ENCODE measurements around the gene PTBP1.
"Not testable (repeated sequence)": the region's sequence is repeated elsewhere in the genome, so short reads cannot be mapped to it uniquely, and the experiment has no call there.

The PTBP1 gene

DNA sequence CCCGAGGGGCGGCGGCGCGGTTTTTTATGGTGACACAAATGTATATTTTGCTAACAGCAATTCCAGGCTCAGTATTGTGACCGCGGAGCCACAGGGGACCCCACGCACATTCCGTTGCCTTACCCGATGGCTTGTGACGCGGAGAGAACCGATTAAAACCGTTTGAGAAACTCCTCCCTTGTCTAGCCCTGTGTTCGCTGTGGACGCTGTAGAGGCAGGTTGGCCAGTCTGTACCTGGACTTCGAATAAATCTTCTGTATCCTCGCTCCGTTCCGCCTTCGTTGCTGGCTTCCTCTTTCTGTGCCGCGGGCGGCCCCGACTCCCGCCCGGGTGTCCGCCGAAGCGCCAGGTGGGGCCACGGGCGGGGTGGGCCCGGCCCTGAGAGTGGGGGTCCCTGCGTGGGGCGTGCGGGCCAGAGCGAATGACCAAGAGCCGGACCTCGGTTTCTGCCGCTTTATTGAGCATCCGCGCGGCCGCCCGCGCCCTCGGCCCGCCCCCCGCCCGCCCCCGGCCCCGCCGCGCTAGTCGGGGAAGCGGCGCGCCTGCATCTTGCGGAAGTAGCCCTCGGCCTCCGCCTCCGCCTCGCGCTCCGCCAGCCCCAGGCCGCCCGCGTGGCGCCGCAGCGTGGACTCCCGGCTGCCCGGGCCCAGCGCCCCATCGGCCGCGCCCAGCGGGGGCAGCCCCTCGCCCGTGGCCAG is 14.9 kb downstream of the PTBP1 start:
- no peak for DNase-seq

DNA sequence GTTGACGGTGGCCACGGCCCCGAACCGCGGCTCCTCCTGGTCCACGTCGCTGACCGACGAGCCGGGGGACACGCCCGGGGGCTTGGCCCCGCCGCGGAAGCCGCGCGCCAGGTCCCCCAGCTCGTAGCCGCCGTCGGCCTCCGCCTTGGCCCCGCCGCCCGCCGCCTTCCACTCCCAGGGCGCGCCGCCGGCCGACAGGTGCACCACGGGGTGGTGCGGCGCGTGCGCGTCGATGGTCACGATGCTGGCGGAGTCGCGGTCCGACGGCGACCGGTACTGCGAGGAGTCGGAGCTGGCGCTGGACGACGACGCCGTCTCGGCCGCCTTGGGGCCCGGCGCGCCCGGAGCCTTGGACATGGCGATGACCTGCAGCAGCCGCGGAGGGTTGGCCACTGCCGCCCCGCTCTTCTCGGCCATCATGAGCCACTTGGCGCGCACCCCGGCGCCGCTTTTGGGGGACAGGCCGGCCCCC is 15.5 kb downstream of the PTBP1 start:
- no peak for DNase-seq

DNA sequence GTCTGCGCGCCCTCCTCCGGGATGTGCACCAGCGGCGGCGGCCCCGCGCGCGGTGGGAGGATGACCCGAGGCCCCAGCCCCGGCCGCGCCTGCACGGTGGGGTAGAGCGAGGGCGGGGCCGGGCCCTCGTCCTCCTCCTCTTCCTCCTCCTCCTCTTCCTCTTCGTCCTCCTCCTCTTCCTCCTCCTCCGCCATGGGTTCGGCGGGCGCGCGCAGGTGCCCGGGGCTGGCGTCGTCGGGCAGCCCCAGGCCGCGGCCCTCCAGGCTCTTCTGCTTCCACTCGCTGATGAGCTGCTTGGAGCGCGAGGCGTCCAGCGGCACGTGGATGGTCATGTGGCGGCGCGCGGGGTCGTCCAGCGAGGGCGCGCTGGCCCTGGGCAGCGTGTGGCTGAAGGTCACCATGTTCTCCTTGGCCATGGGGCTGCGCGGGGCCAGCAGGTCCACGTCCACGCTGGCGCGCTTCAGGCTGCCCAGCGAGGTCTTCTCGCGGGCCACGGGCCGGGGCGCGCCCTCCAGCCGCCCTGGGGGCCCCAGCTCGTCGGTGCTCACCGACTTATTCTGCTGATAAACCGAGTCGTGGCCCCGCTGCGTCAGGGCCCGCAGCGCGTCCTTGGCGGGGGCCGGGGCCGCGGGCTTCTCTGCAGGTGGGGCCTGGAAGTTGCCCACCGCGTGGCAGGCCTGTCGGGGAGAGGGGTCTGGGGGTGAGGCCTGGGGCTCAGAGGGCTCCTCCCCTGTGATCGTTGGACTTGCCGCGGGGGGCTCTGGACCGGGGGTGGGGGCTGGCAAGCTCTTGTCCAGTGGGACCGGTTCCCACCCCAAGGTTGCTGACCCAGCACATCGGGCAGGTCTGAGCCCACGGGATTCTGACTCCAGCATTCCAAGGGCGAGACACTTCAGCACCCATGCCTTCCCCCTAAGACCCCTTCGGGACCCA is 16.2 kb downstream of the PTBP1 start:
- DNase-seq, result no peak

DNA sequence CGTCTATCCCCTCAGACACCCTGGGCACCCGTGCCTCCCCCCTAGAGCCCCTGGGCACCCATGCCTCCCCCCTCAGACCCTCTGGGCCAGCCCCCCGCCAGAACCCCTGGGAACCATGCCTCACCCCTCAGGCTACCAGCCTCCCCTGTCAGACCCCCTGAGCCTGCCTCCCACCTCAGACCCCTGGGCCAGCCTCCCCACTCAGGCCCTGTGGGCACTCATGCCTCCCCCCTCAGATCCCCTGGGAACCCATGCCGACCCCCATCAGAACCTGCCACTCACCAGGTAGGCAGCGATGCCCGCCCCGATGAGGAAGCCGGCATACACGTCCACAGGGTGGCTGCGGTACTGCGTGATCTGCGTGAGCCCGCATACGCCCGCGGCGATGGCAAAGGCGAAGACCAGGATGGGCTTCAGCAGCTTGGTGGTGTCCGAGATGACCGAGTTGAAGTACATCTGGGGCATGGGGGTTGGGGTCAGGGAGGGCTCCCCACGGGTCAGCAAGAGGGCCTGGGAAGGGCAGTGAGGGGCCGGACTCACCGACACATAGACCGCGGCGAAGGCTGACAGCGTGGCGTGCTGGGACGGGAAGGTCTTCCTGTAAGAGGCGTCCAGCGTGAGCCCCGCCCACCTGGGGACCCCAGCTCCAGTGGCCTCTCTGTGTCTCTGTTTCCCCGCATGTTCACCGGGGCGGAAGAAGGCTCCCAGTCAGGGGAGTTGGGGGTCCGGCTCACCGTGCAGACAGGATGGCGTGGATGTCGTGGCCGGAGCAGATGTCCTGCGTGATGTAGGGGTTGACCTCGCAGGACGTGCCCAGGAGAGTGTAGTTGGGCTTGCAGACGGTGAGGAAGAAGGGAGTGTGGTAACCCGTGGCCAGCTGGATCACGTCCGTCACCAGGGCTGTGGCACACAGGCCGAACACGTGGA is 17.2 kb downstream of the PTBP1 start:
- no peak for DNase-seq

DNA sequence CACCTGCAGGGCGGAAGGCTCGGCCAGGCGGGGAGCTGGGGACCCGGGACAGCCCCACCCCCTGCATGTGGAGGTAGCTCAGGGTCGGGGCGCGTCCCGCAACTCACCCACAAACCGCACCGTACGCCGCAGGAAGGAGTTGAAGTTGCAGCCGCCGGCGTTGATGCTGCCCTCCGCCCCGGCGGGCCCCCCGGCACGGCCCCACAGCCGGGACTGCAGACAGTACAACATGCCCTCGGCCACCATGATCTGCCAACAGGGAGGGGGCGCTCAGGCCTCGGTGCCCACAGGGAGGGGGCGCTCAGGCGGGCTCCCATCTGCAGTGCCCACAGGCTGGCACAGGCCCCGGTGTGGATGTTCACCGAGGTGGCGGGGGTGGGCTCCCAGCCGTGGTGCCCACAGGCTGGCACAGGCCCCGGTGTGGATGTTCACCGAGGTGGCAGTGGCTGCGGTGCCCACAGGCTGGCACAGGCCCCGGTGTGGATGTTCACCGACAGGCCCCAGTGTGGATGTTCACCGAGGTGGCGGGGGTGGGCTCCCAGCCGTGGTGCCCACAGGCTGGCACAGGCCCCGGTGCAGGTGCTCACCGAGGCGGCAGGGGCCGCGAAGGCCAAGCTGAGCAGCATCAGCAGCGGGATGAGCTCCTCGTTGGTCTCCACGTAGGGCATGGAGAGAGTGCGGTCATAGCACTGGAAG is 18.0 kb downstream of the PTBP1 start:
- no peak for DNase-seq

DNA sequence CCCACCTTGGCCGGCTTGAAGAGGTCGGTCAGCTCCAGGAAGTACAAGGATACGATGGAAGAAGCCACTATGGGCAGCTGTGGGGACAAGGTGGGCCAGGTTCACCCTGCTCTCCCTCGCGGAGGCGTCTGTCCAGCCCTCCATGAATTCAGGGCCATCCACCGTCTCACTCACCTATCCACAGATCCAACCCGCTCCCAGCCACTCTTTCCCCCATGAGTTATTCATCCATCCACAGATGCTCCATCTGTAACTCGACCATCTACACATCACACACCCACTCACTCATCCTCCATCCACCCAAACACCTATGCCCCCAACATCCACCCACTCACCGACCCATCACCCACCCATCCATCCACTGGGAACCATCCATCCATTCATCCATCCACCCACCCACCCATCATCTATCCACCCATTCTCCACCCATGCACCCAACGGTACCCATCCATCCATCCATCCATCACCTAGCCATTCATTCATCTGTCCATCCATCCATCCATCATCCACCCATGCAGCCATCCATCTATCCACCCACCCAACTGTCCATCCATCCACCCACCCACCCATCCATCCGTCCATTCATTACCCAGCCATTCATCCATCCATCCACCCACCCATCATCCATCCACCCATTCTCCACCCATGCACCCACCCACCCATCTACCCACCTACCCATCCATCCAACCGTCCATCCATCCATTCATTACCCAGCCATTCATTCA is 18.7 kb downstream of the PTBP1 start:
- no peak for DNase-seq

DNA sequence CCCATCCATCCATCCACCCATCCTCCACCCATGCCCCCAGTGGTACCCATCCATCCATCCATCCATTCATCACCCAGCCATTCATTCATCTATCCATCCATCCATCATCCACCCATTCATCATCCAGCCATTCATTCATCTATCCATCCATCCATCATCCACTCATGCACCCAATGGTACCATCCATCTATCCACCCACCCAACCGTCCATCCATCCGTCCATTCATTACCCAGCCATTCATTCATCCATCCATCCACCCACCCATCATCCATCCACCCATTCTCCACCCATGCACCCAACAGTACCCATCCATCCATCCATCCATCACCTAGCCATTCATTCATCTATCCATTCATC is 19.2 kb downstream of the PTBP1 start:
- no peak for DNase-seq

DNA sequence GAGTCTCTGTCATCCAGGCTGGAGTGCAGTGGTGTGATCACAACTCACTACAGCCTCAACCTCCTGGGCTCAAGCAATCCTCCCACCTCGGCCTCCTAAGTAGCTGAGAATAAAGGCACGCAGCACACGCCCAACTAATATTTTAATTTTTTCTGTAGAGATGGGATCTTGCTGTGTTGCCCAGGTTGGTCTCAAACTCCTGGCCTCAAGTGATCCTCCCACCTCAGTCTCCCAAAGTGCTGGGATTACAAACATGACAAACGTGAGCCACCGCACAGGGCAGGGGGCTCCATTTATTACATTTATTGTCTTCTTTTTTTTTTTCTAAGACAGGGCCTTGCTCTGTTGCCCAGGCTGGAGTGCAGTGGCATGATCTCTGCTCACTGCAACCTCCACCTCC is 23.0 kb downstream of the PTBP1 start:
- DNase-seq, result not testable (repeated sequence)

DNA sequence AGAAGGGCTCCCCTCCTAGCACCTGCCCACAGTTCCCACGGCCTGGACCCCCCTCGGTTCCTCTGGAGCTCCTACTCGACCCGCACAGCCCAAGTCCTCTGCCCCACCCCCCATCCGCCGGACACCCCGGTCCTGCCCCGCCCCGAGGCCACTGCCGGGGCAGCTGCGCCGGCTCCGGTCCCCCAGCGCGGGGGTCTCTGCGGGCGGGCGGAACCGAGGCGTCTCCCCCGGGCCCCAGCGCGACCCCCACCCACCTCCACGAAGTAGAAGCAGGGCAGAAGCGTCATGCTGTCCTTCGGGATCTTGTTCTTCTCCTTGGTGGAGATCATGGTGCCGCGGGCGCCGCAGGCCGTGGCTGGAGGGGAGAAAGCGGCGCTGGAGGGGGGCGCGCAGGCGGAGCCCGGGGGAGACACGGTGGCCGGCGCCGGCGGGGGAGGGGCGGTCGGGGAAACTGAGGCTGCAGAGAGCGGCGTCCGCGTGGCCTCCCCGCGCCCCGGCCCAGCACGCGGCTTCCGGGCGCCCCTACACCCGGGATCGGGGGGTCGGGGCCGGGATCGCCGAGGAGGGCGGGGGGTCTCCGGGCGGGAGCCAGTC is 24.1 kb downstream of the PTBP1 start:
- no peak for DNase-seq

DNA sequence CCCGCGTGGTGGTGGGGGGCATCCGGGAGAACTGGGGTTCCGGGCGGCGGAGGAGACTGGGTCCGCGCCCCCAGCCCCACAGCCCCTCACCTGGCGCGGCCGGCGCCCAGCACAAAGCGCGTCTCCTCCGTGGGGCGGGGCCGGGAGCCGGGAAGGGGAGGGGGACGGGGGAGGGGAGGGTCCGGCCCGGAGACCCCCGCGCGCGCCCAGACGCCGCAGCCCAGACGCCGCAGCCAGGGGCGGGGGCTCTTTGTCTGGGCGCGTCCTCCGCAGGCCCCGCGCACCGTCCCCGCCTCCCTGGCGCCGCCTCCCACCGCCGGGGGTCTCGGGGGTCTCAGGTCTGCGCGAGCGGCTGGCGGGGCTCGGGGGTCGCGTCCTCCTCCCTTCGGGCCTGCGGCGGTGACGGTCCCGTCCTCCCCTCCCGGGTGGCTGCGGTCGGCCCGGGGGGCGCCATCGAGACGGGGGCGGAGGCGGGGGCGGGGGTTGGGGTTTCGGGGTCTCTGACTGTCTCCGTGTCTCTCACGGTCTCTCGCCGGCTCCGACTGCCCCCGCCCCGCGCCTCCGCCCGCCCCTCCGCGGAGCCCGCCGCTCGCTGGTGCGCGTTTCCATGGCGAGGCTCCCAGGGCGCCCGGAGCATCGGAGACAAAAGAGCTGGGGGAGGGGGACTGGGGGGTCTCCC is 24.7 kb downstream of the PTBP1 start, which contains the start of gene PLPPR3:
Gene PLPPR3, minus strand, starts transcription at position 131 of the 679 bp plus-strand sequence. CDS start 396 bp downstream, outside the sequence.
- DNase-seq, result no peak

DNA sequence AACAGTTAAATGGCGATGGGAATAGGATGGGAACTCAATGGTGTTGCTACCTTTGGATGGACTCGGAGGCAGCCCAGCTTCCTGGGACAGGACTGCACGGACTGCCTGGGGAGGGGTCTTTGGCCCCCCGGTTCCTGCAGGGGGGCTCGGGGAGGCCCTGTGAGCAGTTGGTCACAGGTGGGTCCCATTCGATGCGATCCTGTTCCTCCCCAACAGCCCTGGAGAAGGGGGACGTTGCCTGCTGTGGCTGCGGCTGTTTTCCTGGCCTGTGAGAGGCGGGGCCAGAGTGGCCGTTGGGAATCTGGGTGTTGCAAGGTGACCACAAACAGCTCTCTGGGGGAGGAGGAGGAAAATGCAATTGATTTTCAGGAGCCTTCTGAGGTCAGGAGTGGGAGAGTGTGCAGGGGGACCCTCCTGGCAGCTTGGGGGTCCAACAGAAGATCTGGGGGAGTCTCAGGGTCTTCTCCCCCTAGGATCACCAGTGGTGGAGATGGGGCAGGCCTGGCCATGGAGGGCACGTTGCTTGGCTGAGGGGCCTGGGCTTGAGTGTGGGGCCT is 26.4 kb downstream of the PTBP1 start:
- DNase-seq, result no peak

DNA sequence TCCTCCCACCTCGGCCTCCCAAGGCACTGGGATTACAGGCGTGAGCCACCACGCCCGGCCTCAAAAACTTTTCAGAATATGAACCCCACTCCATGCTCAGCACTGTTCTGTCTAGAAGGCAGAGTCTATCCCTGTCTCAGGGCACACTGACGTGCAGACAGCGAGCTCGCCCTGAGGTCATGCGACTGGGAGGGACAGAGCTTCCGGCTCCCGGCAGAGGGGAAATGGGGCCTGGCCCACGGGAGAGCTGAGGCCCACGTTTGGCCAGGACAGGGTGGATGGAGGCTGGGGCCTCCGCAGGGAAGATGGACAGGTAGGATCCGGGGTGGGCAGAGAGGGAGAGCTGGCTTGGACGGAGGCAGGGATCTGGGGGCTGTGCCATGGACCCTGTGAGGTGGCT is 27.6 kb downstream of the PTBP1 start:
- no peak for DNase-seq

DNA sequence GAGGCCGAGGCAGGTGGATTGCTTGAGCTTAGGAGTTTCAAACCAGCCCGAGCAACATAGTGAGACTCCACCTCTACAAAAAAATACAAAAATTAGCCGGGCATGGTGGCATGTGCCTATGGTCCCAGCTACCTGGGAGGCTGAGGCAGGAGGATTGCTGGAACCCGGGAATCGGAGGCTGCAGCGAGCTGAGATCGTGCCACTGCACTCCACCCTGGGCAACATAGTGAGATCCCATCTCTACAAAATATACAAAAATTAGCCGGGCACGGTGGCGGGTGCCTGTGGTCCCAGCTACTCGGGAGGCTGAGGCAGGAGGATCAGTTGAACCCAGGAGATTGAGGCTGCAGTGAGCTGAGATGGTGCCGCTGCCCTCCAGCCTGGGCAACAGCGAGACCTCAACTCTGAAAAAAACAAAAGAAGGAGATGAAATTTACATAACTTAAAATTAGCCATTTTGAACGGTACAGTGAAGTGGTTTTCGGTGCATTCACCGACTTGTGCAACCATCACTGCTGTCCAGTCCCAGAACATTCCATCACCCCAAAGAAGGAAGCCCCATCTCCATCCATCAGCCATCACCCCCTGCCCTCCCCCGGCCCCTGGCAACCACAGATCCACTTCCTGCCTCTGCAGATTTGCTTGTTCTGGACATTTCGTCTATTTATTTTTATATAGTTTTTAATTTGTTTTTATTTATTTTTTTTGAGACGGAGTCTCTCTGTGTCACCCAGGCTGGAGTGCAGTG is 28.8 kb downstream of the PTBP1 start:
- DNase-seq, result no peak

DNA sequence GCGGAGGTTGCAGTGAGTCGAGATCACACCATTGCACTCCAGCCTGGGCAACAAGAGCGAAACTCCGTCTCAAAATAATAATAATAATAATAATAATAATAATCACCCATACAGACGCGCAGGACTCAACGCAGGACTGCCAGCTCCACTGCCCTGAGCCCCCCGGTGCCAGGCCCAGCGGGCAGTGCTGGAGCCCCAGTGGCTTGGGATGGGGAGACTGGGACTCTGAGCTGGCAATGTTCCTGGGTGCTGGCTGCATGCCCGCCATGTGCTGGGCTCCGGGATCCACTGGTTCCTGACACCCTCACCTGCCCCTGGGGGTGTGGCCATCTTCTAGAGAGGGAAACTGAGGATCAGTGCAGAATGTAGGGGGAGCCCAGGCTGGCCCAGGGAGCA is 30.1 kb downstream of the PTBP1 start:
- DNase-seq, result no peak

DNA sequence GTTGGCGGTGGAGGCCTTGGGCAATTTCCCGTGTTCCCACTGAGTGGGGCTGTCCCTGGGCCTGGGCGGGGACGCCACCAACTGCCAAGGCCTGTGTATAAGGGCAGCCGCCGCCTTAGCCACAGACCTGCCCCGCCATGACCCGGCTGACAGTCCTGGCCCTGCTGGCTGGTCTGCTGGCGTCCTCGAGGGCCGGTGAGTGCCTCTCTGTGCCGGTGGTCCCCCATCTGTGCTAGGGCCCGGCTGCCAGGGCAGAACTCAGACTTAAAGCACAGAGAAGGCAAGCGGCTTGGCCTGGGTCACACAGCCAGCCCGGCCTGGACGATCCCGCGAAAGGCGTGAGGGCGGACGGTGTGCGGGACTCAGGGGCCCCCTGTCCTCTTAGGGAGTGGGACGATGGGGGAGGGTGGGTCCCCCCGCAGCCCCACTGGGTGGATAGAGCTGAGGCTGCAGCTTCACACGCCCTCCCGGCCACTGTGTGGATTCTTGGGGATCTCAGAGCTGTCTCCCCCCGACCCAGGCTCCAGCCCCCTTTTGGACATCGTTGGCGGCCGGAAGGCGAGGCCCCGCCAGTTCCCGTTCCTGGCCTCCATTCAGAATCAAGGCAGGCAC is 30.6 kb downstream of the PTBP1 start, which contains the start of gene AZU1:
Gene AZU1, plus strand, starts transcription at position 128 of the 612 bp plus-strand sequence. Its CDS starts 10 bp downstream, at position 138.
- no peak for DNase-seq

DNA sequence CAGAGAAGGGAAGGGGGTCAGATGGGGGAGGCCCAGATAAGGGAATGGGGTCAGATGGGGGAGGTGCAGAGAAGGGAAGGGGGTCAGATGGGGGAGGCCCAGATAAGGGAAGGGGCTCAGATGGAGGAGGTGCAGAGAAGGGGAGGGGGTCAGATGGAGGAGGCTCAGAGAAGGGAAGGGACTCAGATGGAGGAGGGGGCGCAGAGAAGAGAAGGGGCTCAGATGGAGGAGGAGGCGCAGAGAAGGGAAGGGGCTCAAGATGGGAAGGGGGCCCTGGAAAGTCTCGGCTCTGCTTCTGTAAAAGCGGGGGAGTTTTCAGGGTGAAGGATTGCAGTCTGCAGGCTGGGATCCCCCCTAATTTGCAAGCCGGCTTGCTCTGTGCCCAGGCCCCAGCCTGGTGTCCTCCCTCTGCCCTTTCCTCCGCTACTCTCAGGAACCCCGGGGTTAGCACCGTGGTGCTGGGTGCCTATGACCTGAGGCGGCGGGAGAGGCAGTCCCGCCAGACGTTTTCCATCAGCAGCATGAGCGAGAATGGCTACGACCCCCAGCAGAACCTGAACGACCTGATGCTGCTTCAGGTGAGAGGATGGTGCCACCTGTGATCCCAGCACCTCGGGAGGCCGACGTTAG is 32.0 kb downstream of the PTBP1 start:
- no peak for DNase-seq

DNA sequence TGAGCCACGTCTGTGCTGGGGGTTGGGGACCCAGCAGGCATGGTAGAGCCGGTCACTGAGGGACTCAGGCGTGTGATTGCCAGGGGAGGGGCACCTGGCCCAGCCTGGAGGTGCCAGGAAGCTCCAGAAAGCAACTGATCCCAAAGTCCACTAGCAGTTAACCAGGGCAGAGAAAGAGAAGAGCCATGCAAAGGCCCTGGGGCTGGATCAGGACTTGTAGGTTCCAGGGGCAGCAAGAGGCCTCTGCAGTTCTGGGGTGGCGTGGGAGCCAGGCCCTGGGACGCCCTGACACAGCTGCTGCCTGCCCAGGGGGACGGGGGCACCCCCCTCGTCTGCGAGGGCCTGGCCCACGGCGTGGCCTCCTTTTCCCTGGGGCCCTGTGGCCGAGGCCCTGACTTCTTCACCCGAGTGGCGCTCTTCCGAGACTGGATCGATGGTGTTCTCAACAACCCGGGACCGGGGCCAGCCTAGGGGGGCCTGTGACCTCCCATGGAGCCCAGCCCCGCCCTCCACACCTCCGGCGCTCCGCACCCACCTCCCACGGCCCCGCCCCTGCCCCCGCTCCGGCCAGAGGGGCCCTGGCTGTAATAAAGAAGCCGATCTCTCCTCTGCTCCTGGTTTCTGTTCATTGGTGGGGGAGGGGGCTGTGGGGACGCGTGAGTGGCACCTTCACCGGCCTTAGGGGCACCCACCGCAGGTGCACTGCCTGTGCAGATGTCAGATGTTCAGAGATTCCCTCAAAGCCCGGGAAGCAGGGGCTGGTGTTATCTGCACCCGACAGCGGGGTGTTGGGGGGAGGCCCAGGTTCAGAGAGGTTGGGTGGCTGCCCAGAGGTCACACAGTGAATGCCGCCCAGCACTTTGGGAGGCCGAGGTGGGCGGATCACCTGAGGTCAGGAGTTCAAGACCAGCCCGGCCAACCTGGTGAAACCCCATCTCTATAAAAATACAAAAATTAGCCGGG is 34.4 kb downstream of the PTBP1 start:
- no peak for DNase-seq
